NCI-H1436 (cell line): ENCODE results near the gene ZBTB38.

Source experiments
- DNase-seq: peaks from one replicate; lab custom pipeline; 2025; lab: John Stamatoyannopoulos, UW

The ZBTB38 gene

DNA sequence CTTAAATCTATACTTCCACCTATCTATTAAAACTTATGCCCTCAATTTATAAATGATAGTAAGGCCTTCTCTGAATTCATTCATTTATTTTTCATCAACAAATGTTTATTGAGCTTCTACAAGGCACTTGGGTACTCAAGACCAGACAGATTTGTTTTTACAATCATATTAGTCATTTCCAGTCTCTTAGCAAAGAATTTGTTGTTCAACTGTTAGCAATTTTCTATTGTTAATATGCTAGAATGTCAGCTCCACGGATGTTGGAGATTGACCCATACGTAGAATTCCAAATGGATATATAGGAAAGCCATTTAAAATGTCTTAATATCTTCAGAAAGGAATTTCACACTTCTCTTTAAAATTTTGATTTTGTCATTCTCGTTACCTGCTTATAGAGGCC lies 36.7 kb downstream of the ZBTB38 start:
- no peak for DNase-seq

DNA sequence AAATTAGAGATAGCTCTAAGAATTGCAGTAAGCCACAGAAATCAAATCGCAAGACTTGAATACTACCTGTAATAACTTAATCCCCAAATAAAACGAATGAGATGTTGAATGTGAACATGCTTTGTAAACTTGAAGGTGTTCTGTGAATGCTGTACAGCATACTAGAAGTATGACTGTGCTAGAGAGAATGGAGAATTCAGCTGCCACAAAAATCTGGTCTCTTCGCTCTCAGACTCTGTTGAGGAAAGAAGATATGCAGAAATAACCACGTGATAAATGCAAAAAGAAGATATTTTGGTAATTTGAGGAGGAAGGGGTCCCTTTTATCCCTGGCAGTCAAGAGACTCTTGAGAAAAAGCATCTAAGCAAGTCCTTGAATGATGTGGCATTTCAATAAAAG lies 37.3 kb downstream of the ZBTB38 start:
- DNase-seq = no peak

DNA sequence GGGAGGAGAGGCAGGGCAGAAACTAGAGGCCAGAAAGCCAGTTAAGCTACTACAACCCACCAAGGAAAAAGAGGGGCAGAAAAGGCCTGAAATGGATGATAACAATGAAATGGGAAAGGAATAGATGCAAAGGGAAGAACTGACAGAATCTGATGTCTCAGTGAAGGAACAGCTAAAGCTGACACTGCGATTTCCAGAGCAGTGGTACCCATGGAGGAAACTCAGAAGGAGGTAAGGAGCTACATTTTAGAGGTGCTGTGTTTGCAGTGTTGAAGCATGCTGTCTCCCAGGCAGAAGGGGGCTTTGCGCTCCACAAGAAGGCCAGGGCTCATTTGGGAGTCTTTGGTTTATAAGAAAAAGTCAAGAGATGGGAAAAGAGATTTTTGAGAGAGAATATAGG lies 38.0 kb downstream of the ZBTB38 start:
- DNase-seq = no peak

DNA sequence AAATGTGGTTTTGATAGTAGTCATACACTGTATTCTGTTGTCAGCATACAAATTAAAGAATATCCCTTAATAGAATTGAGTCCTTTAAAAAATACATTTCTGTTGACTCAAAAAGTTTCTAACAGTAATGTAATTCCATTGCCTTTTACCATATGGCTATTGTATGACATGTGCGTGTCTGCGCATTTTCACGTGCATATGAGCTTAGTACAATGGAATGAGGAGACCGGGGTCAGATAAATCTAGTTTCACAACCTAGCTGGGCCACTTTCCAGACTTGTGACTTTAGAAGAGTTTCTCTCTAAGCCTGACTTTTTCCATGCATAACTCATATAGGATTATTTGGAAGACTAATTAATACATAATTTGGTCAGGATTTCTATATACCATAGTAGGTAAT lies 38.7 kb downstream of the ZBTB38 start:
- DNase-seq = no peak

DNA sequence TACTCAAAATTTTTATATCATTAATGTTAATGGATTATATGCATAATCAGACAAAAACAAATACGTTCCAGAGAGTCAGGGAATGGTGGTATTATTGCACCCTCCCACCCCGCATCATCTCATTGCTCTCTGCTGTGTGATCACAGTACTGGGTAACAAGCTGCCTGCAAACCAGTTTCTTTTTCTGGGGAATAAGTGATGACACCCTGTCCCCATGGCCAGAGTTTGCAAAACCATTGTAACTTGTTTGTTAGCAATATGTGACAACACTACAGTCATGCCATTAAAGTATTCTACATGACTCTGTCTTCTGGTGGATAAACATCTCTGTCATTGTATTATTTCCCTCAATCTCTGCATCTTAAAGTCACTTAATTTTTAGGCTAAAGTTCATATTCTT lies 39.5 kb downstream of the ZBTB38 start:
- DNase-seq = no peak

DNA sequence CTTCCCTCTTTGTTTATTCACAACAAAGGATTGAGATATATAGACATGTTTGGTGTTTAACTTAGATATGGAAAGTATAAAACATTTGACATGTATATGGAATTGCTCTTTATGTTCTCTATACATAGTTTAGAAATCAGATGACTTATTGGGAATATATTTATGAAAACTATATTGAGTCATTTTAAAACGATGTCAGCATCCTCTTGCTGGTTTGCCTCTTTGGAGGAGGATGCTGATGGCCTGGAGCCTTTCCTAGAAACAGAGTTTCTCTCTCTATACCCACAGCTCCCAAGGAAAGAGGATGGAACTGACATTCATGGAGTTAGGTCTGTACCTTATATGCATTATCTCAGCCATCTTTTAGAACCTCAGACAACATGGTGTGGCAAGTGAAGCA lies 40.3 kb downstream of the ZBTB38 start:
- no peak for DNase-seq

DNA sequence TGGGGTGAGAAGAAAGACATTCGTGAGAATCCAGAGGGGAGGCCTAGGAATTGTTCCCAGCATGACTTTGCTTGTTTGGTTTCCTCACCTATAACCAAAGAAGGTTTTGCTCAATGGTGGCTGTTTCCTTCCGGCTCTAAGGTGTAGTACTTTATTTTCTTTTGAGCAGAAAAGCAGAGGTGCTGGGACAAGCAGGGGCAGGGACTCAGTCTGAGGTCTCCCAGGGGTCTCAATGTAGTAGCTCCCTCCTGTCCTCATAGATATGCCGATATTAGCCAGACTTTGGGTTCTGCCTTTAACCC lies 41.6 kb downstream of the ZBTB38 start:
- no peak for DNase-seq

DNA sequence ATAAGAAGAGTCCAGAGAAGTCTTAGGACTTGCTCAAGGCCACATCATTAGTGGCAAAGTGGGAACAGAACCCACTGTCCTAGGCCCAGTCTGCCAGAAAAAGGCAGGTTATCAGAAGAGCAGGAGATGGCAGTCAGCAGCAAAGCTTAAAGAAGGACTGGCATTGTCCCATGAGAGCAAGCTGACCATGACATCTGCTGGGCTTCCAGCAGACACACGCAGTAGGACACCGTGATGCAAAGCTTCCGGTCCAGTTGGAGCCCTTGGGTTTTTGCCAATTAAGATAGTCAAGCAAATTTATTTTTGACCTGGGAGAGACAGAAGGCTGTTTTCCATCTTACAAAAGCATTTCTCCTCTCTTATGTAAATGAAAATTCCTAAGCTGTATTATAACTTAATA lies 42.1 kb downstream of the ZBTB38 start:
- DNase-seq = no peak

DNA sequence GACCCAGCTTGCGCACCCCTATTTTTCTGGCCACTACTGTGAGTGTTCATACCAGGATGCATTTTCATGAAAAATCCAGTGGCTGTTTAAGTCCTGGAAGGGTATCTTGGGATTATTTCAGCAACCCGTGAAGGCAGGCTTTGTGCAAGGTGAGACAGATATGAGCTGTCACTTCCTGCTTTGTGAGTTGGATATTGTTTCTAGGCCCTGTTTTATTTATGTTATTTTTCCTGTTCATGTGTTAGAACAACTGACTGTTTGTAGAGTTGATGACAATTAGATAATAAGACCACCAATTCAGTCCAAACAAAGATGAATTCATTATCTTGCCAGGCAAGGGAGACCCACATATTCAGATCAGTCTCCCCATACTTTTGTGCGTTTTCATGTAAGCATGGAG lies 42.5 kb downstream of the ZBTB38 start:
- no peak for DNase-seq

DNA sequence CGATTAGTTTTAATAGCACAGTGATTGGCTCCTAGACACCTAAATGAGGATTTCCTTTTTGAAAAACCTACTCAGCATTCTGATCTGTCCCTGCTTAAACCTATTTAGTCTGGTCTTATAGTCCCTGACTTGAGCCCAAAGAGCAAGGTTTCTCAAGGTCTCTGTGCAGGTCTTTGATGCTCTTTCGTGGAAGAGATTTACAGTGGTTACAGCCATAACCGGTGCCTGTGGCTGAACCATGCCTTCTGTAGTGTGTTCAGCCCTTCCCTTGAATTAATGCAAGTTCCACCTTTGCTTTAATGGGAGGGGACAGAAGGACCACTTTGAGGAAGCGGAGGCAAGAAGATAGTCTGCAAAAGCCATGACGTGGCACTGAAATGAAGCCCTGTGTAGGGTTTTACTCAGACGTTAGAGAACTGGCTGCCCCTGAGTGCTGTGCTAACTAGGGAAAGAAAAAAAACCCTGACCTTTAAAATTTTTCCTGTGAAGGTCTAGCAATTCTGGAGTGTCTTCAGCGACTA lies 43.0 kb downstream of the ZBTB38 start:
- no peak for DNase-seq

DNA sequence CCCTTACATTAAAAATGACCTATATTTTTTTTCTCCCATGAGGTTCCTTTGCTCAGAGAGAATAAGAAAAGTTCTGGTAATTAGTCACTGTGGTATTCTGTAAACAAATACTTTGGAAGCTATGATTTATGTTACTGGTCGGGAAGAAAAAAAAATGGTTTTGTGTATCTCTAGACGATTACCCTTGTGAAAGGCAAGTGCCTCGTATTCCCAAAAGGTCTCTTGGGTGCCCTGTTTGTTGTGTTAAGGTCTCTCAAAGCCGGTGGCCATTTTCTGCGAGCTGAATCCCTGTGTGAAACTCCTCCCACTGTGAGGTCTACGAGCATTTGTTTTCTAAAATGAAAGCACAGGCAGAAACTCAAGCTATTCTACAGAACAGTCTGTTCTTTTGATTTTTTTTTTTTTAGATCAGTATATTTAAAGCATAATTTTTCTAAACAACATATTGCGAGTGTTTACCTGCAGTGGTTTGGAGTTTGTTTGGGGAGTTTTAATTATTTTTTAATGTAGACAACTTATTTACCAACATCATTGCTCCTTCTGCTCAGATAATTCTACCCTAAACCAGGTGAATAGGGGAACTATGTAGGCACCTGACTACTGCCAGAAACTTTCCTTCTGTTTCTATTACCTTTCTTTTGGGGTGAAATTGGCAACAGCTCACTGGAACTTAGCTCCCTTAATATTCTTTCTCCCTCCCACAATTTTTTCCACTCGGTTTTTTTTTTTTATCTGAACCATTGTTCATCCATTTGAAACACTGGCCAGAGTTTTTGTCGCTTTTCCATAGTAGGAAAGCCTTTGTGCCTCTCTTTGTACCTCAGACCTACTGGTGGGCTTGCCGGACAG lies 44.0 kb downstream of the ZBTB38 start:
- DNase-seq = peak; percentile 84

DNA sequence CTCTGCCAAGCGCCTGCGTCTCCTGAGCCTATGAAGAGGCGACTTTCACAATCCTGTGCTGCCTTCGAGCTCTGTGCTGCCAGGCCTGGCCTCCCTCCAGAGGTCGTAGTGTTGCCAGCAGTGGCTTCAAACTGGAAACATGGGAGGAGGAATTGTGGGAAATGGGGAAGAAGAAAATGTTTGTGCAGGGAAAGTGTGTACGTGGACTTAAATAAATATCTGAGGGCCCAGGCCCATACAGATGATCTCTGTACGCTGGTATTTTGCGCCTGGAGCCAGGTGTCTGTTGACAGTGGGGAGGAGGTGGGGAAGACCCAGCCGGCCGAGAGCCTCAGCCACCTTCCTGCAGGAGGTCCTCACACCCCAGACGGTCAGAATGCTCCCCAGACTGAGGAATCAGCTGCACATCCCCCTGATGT lies 44.6 kb downstream of the ZBTB38 start:
- DNase-seq = peak; percentile 26

DNA sequence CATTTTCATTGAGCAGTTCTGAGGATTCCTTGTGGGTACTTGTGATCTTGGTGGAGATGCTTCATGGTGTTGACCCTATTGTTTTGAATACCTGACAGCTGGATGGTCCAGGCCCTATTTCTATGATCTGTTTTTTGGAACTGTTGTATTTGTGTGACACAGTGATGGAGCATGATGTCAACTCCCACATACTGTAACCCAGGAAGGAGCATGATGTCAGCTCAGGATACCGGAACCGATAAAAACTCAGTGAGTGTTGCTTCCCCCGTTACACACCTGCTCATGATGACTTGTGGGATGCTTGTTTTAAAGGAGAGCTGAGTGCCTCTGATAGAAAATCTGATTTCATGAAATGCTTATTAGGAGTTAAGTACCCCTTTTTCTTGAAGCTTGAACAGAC lies 45.1 kb downstream of the ZBTB38 start:
- no peak for DNase-seq

DNA sequence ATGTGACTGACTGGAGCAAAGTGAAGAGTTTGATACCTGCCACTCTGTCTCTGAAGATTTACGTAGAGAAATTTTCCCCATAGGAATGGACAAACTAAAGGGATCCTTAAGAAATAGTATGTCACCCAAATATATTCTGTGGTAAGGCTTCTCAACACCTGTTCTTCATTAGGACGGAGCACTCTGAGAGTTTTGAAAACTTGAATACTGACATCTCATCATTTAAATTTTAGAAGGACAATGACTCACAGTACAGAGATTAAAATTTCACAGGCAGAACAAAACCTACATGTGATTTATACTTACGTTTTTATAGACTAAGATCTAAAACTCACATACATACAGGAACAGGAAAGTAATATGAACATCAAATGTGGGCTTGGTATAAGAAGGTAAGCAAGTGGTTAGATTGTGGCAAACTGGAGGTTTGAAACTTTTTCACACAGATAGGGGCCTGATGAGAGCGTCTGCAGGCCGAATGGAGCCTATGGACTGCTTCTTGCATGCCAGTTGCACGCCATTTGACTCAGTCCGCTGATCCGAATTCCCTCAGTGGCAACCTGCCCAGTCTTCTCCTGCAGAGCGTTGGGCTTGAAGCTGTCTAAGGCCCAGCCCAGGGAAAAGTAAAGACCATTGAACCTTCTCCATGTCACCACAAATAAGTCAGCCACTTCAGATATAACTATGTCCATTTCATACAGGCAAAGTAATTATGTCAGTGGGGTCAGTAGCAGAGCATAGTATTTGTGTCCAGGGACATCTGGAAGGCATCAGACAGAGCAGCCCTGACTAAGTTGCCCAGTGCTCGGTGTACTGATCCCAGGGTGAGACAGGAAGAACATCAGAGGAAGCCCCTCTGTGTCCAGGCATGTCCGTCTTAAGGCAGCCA lies 45.7 kb downstream of the ZBTB38 start:
- DNase-seq = no peak

DNA sequence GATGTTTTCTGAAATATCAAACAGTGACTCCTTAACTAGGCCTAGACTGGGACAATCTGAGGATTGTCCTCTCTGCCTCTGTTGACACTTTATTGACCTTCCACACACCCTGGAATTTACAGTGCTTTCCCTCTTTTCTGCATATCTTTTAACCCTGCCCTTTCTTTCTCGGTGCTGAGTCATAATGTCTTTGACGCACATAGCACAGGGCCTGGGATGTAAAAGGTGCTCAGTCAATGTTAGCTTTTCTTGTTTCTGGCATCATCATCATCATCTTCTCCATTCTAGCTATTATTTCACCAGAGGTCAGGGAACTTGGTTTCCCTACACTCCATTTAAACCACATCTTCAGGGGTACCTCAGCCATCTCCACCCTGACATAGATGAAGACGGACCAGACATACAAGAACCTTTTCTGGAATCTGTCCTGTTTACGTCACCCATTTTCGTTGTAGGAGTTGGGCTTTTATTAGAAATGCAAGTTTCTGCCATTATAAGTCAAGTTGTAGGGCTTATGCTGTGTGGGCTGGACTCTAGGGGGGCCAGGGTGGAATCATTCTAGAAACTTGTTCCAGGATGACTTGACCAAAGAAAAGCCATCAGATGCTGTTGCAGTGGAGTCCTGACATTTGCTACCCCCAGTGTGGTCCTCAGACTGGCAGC lies 46.6 kb downstream of the ZBTB38 start:
- no peak for DNase-seq

DNA sequence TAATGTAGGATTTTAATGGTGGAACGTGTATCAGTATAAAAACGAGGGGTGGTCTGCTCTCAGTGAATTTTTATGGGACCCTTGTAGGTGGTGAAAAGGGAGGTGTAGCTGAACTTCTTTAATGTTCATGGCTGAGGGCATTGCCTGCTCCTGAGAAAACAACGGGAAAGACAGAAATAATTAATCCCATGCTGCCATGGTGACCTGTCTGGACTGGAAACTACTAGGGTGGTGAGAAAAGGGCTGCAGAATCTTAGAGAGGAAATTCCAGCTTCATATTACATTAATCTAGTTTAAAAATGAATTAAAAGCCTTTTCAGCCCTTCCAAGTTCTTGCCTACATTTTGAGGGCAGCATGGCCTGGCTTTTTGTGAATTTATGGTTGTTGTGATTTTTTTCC lies 47.6 kb downstream of the ZBTB38 start:
- no peak for DNase-seq
